ENCODE measurements around the gene TCF4. TPM values are rescaled to one million over a fixed set of nuclear protein-coding genes. Genes with fewer than 3 reads are reported as not detected.
A peak's percentile ranks its signal among the peaks of the same experiment; 100 is the strongest.

The TCF4 gene
- total RNA-seq, 1 experiment from 2014 or later = 93.7 TPM

GRCh38 chr18:55287935-55288868 lies 299.8 kb downstream of the TCF4 start:
- H3K4me1 ChIP-seq = no peaks in the 10 kb centered on the region; the same call in 1 of the 2 replicates
- peaks cover under 1% of the 10 kb centered on the region for H3K36me3 Mint-ChIP-seq (ENCODE audit: insufficient read depth, unreplicated experiment)
- no peak overlapping the region for H3K27ac Mint-ChIP-seq (ENCODE audit: unreplicated experiment)
- H3K27me3 ChIP-seq (replicated peaks; ENCODE audit: control insufficient read depth, insufficient read depth, low read length) = no peaks in the 10 kb centered on the region
- no peak overlapping the region for H3K4me3 ChIP-seq (ENCODE audit: low read depth, low read length)
- POLR2A ChIA-PET = no interaction called here
- CTCF ChIA-PET = no interaction called here
- no peak for TF ChIP-seq CTCF (IDR thresholded peaks at IDR 0.05; ENCODE audit: insufficient read depth in 1 of 2, low read depth in 1 of 2, low read length in 1 of 2, severe bottlenecking in 1 of 2, unreplicated experiment in 1 of 2)
- no peak overlapping the region for H3K4me3 Mint-ChIP-seq (ENCODE audit: unreplicated experiment)
- H3K9me3 ChIP-seq = no peaks in the 10 kb centered on the region
- BruUV-seq (replicated peaks) = no TSS peak
- peaks cover 12% of the 10 kb centered on the region for H3K4me1 Mint-ChIP-seq (ENCODE audit: low read depth, unreplicated experiment)
- intact Hi-C loops (cut with micrococcal nuclease; ENCODE audit: unreplicated experiment) = no loop called here
- H3K36me3 ChIP-seq (ENCODE audit: control insufficient read depth, insufficient read depth, low read length) = no peaks in the 10 kb centered on the region
- H3K27me3 Mint-ChIP-seq (ENCODE audit: insufficient read depth, unreplicated experiment) = no peaks in the 10 kb centered on the region
- DNase-seq = no peak
- no peaks in the 10 kb centered on the region for H3K9me3 Mint-ChIP-seq (ENCODE audit: unreplicated experiment)

GRCh38 chr18:55287149-55287806 lies 300.7 kb downstream of the TCF4 start:
- H3K4me3 Mint-ChIP-seq (ENCODE audit: unreplicated experiment) = no peak overlapping the region
- no TSS peak for BruUV-seq (replicated peaks)
- ChIA-PET CTCF (no interaction called here), POLR2A (no interaction called here)
- no peaks in the 10 kb centered on the region; the same call in 1 of the 2 replicates for H3K4me1 ChIP-seq
- peaks cover 12% of the 10 kb centered on the region for H3K4me1 Mint-ChIP-seq (ENCODE audit: low read depth, unreplicated experiment)
- H3K27me3 ChIP-seq (replicated peaks; ENCODE audit: control insufficient read depth, insufficient read depth, low read length) = no peaks in the 10 kb centered on the region
- no peak overlapping the region for H3K4me3 ChIP-seq (ENCODE audit: low read depth, low read length)
- intact Hi-C loops (cut with micrococcal nuclease; ENCODE audit: unreplicated experiment) = no loop called here
- DNase-seq = no peak
- no peaks in the 10 kb centered on the region for H3K9me3 ChIP-seq
- no peaks in the 10 kb centered on the region for H3K36me3 ChIP-seq (ENCODE audit: control insufficient read depth, insufficient read depth, low read length)
- no peak overlapping the region for H3K27ac Mint-ChIP-seq (ENCODE audit: unreplicated experiment)
- no peaks in the 10 kb centered on the region for H3K27me3 Mint-ChIP-seq (ENCODE audit: insufficient read depth, unreplicated experiment)
- no peaks in the 10 kb centered on the region for H3K36me3 Mint-ChIP-seq (ENCODE audit: insufficient read depth, unreplicated experiment)
- no peaks in the 10 kb centered on the region for H3K9me3 Mint-ChIP-seq (ENCODE audit: unreplicated experiment)
- no peak for TF ChIP-seq CTCF (IDR thresholded peaks at IDR 0.05; ENCODE audit: insufficient read depth in 1 of 2, low read depth in 1 of 2, low read length in 1 of 2, severe bottlenecking in 1 of 2, unreplicated experiment in 1 of 2)

GRCh38 chr18:55286257-55286825 lies 301.7 kb downstream of the TCF4 start:
- Mint-ChIP-seq H3K27me3 (ENCODE audit: insufficient read depth, unreplicated experiment) (no peaks in the 10 kb centered on the region), H3K9me3 (ENCODE audit: unreplicated experiment) (no peaks in the 10 kb centered on the region), H3K36me3 (ENCODE audit: insufficient read depth, unreplicated experiment) (no peaks in the 10 kb centered on the region), H3K27ac (ENCODE audit: unreplicated experiment) (peak overlapping the region; percentile 17), H3K4me3 (ENCODE audit: unreplicated experiment) (no peak overlapping the region), H3K4me1 (ENCODE audit: low read depth, unreplicated experiment) (peaks cover 12% of the 10 kb centered on the region)
- ChIA-PET POLR2A (interaction anchor here (0.6 kb wide), 1 partner anchor 27 kb away, joined by 8 read pairs; no protein-coding TSS in a partner anchor), CTCF (no interaction called here)
- H3K4me3 ChIP-seq (ENCODE audit: low read depth, low read length) = no peak overlapping the region
- no peaks in the 10 kb centered on the region for H3K9me3 ChIP-seq
- no peak for DNase-seq
- intact Hi-C loops (cut with micrococcal nuclease; ENCODE audit: unreplicated experiment) = no loop called here
- TF ChIP-seq CTCF (IDR thresholded peaks at IDR 0.05; ENCODE audit: insufficient read depth in 1 of 2, low read depth in 1 of 2, low read length in 1 of 2, severe bottlenecking in 1 of 2, unreplicated experiment in 1 of 2) = no peak
- H3K4me1 ChIP-seq = no peaks in the 10 kb centered on the region; the same call in 1 of the 2 replicates
- H3K27me3 ChIP-seq (replicated peaks; ENCODE audit: control insufficient read depth, insufficient read depth, low read length) = no peaks in the 10 kb centered on the region
- BruUV-seq (replicated peaks) = no TSS peak
- H3K36me3 ChIP-seq (ENCODE audit: control insufficient read depth, insufficient read depth, low read length) = no peaks in the 10 kb centered on the region

Measured in Caco-2 (cell line).